Measurements from ENCODE around the gene TRAPPC12. TPM values are rescaled to one million over a fixed set of nuclear protein-coding genes. Genes with fewer than 3 reads are reported as not detected.

TRAPPC12 gene
- total RNA-seq, 1 donor from 2014 or later = 89.8 TPM

GRCh38 chr2:3434654-3435053, 55.2 kb downstream of the TRAPPC12 start:
- Histone ChIP-seq H3K27me3 (no peaks in the 10 kb centered on the region), H3K4me1 (no peaks in the 10 kb centered on the region), H3K36me3 (peaks cover 49% of the 10 kb centered on the region), H3K27ac (no peak overlapping the region), H3K9me3 (no peaks in the 10 kb centered on the region), H3K4me3 (no peak overlapping the region)
- intact Hi-C loops (cut with DNase I) = no loop called here
- DNase-seq = no peak
- no peak for TF ChIP-seq CTCF (IDR thresholded peaks at IDR 0.05)
- no peak for ATAC-seq

GRCh38 chr2:3435445-3435844, 56.0 kb downstream of the TRAPPC12 start:
- no peaks in the 10 kb centered on the region for H3K27me3 ChIP-seq
- no peak for ATAC-seq
- intact Hi-C loops (cut with DNase I) = no loop called here
- H3K27ac ChIP-seq = no peak overlapping the region
- H3K4me3 ChIP-seq = no peak overlapping the region
- H3K36me3 ChIP-seq = peaks cover 43% of the 10 kb centered on the region
- no peaks in the 10 kb centered on the region for H3K4me1 ChIP-seq
- H3K9me3 ChIP-seq = no peaks in the 10 kb centered on the region
- DNase-seq = no peak
- no peak for TF ChIP-seq CTCF (IDR thresholded peaks at IDR 0.05)

- intact Hi-C loops (cut with DNase I) = no loop called here
- TF ChIP-seq CTCF (IDR thresholded peaks at IDR 0.05) = no peak
- ATAC-seq = peak; percentile 55
- H3K27me3 ChIP-seq = no peaks in the 10 kb centered on the region
- peaks cover 29% of the 10 kb centered on the region for H3K36me3 ChIP-seq
- peak overlapping the region; percentile 37 for H3K27ac ChIP-seq
- H3K9me3 ChIP-seq = no peaks in the 10 kb centered on the region
- no peaks in the 10 kb centered on the region for H3K4me1 ChIP-seq
- no peak overlapping the region for H3K4me3 ChIP-seq
- DNase-seq = no peak
Measured at GRCh38 chr2:3440477-3440876, 61.0 kb downstream of the TRAPPC12 start.

- no peaks in the 10 kb centered on the region for H3K27me3 ChIP-seq
- H3K27ac ChIP-seq = no peak overlapping the region
- no peaks in the 10 kb centered on the region for H3K4me1 ChIP-seq
- no peak overlapping the region for H3K4me3 ChIP-seq
- no peak for TF ChIP-seq CTCF (IDR thresholded peaks at IDR 0.05)
- intact Hi-C loops (cut with DNase I) = no loop called here
- H3K9me3 ChIP-seq = no peaks in the 10 kb centered on the region
- peaks cover 35% of the 10 kb centered on the region for H3K36me3 ChIP-seq
- ATAC-seq (no peak), DNase-seq (no peak)
Measured at GRCh38 chr2:3441465-3441864, 62.0 kb downstream of the TRAPPC12 start.

- intact Hi-C loops (cut with DNase I) = no loop called here
- Histone ChIP-seq H3K36me3 (peaks cover 42% of the 10 kb centered on the region), H3K27me3 (no peaks in the 10 kb centered on the region), H3K4me3 (no peak overlapping the region), H3K27ac (no peak overlapping the region), H3K9me3 (no peaks in the 10 kb centered on the region), H3K4me1 (no peaks in the 10 kb centered on the region)
- ATAC-seq (no peak), DNase-seq (no peak)
- TF ChIP-seq CTCF (IDR thresholded peaks at IDR 0.05) = no peak
Measured at GRCh38 chr2:3442185-3442584, 62.7 kb downstream of the TRAPPC12 start.

GRCh38 chr2:3443083-3443482, 63.6 kb downstream of the TRAPPC12 start:
- H3K4me1 ChIP-seq = peaks cover 4% of the 10 kb centered on the region
- ATAC-seq = no peak
- no peak for DNase-seq
- no peak overlapping the region for H3K27ac ChIP-seq
- H3K36me3 ChIP-seq = peaks cover 51% of the 10 kb centered on the region
- H3K27me3 ChIP-seq = no peaks in the 10 kb centered on the region
- no peak overlapping the region for H3K4me3 ChIP-seq
- TF ChIP-seq CTCF (IDR thresholded peaks at IDR 0.05) = no peak
- no peaks in the 10 kb centered on the region for H3K9me3 ChIP-seq
- intact Hi-C loops (cut with DNase I) = no loop called here
